ENCODE data around the gene NETO2.
"Not testable (repeated sequence)": the region's sequence is repeated elsewhere in the genome, so short reads cannot be mapped to it uniquely, and the experiment has no call there.

- not testable (repeated sequence) for TF ChIP-seq EZH2 (IDR thresholded peaks at IDR 0.05; ENCODE audit: low read depth); CTCF (conservative IDR thresholded peaks at IDR 0.05)
Observed at GRCh38 chr16:47056061-47056460, 87.7 kb downstream of the NETO2 start.

Measured in PC-9 (cell line).